A549 (cell line): ENCODE results near the gene MAML3.

Experiments
- CTCF ChIP-seq: fragments of >200 bp; sonication (Bioruptor Twin); formaldehyde crosslinking; IDR thresholded peaks from 3 replicates; pipeline ENCODE4 v1.5.1; 2016
- REST ChIP-seq: fragments of 200-600 bp; sonication (generic); IDR thresholded peaks from 2 replicates; pipeline ENCODE4 v1.6.1; 2016; ENCODE audit warnings: antibody characterized with exemption, mild to moderate bottlenecking, moderate library complexity

DNA sequence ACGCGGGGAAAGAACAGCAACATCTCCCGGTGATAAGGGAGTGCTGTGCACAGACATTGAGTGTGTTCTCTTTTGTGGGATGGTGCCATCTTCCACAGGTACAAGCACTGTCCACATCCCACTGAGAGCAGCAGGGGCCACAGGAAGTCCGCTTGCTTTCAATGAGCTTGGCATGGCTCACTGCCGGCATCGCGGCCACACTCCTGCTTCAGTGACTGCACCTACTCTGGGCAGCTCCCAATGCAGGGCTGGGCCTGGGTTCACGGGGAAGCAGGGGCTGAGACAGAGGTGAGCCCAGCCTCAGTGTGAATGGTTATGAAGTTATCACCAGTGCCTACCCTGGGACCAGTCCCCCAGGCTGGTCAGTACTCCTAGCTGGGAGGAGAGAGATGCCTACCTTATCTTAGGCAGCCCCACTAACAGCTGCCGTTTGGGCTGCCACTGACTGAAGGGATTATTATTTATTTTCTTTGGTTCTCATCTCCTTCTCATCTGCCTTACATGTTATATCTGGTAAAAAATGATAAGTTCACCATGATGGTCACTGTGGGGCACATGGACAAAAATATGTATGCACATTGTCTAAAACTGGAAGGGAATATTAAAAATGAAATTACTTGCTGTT is 389.2 kb downstream of the MAML3 start:
- TF ChIP-seq REST, result no peak
- no peak for TF ChIP-seq CTCF
